ENCODE measurements around the gene IFT81. TPM values are rescaled to one million over a fixed set of nuclear protein-coding genes. Genes with fewer than 3 reads are reported as not detected.

The IFT81 gene
- total RNA-seq, 6 experiments from 2014 or later, result 1.3 to 5.1 (median 2.5) TPM

DNA sequence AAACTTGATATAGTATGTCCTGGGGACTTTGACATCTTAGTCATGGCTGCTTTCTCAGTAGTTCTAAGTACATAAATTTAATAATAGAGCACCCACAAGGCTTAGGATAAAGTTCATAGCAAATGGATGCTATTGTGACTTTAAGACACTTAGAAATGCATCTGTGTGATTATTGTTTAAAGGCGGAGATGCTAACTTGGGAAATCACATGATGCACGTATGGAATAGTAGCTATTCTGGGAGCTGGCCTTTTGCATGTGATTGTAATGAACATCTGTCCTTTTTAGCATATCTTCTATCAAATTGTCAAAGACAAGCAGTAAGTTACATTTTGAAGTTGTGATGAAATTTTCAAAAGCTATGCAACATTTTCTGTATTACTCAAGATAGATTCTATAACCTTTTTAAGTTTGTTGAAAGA lies 110.2 kb downstream of the IFT81 start:
- DNase-seq (no peak), ATAC-seq (peak in 1 of 4 donors; percentile 38)
- no peaks in the 10 kb centered on the region for H3K36me3 ChIP-seq
- no peak overlapping the region for H3K4me3 ChIP-seq
- no peaks in the 10 kb centered on the region for H3K27me3 ChIP-seq
- TF ChIP-seq POLR2A (IDR thresholded peaks at IDR 0.05), result no peak
- TF ChIP-seq, protein P1, sequence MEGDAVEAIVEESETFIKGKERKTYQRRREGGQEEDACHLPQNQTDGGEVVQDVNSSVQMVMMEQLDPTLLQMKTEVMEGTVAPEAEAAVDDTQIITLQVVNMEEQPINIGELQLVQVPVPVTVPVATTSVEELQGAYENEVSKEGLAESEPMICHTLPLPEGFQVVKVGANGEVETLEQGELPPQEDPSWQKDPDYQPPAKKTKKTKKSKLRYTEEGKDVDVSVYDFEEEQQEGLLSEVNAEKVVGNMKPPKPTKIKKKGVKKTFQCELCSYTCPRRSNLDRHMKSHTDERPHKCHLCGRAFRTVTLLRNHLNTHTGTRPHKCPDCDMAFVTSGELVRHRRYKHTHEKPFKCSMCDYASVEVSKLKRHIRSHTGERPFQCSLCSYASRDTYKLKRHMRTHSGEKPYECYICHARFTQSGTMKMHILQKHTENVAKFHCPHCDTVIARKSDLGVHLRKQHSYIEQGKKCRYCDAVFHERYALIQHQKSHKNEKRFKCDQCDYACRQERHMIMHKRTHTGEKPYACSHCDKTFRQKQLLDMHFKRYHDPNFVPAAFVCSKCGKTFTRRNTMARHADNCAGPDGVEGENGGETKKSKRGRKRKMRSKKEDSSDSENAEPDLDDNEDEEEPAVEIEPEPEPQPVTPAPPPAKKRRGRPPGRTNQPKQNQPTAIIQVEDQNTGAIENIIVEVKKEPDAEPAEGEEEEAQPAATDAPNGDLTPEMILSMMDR (IDR thresholded peaks at IDR 0.05), result no peak
- intact Hi-C loops (cut with DNase I), result no loop called here
- H3K4me1 ChIP-seq, result peaks cover 0 to 22% (median 4%) of the 10 kb centered on the region in 4 donors
- peak overlapping the region in 2 of 3 donors; percentile 6 to 39 for H3K27ac ChIP-seq
- WGBS (ENCODE audit: insufficient coverage, low coverage, low lambda C conversion rate, missing lambda C conversion rate), result 47% methylated on average over 2 of the region's 2 CpGs
- H3K9me3 ChIP-seq, result no peaks in the 10 kb centered on the region

DNA sequence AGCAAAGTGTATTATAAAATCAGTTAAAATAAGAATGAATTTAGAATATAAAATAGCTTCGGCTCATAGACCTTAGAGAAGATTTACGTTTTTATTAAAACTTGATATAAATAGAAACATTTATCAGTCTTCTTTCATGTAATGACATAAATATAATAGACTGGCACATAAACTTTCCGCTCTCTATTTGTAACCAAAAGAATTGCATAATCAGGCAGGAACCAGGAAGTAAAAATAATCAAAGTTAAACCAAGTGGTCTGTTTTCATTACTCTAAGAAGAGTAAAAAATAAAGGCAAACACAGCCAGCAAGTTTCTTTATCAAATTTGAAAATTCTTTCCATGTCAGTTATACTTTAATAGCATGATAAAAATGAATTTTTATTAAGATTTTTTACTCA lies 110.6 kb downstream of the IFT81 start:
- intact Hi-C loops (cut with DNase I), result no loop called here

DNA sequence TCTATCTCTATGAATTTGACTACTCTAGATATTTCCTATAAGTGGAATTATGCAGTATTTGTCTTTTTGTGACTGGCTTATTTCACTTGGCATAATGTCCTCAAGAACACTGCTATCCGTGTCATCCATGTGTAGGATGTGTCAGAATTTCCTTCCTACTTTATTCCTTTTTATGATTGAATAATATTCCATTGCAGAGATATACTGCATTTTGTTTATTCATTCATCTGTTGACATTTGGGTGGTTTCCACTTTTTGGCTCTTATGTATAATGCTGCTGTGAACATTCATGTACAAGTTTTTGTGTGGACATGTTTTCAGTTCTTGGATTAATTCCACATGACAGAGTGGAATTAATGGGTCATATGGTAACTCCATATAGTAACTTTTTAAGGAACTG lies 111.2 kb downstream of the IFT81 start:
- Histone ChIP-seq H3K4me1 (peaks cover 0 to 20% (median 4%) of the 10 kb centered on the region in 4 donors), H3K27me3 (no peaks in the 10 kb centered on the region), H3K36me3 (no peaks in the 10 kb centered on the region), H3K27ac (peak overlapping the region in 2 of 3 donors; percentile 6 to 39), H3K9me3 (no peaks in the 10 kb centered on the region), H3K4me3 (no peak overlapping the region)
- DNase-seq, result no peak
- no peak for TF ChIP-seq POLR2A (IDR thresholded peaks at IDR 0.05)
- TF ChIP-seq, protein P1 (IDR thresholded peaks at IDR 0.05), result no peak
- no peak for ATAC-seq
- 67% methylated on average over 1 of the region's 1 CpG for WGBS (ENCODE audit: insufficient coverage, low coverage, low lambda C conversion rate, missing lambda C conversion rate)
- intact Hi-C loops (cut with DNase I), result no loop called here

More for the DNA sequence above, 110.6 kb downstream of the IFT81 start:
- ATAC-seq (peak; percentile 55 to 84 (median 71)), DNase-seq (no peak)
- H3K4me3 ChIP-seq, result no peak overlapping the region
- no peaks in the 10 kb centered on the region for H3K27me3 ChIP-seq
- H3K36me3 ChIP-seq, result no peaks in the 10 kb centered on the region
- TF ChIP-seq POLR2A (IDR thresholded peaks at IDR 0.05), result no peak
- TF ChIP-seq, protein P1 (IDR thresholded peaks at IDR 0.05), result no peak
- WGBS (ENCODE audit: insufficient coverage, low coverage, low lambda C conversion rate, missing lambda C conversion rate), result 9% methylated on average over 3 of the region's 3 CpGs
- peak overlapping the region in 2 of 3 donors; percentile 6 to 39 for H3K27ac ChIP-seq
- peaks cover 0 to 22% (median 4%) of the 10 kb centered on the region in 4 donors for H3K4me1 ChIP-seq
- no peaks in the 10 kb centered on the region for H3K9me3 ChIP-seq

DNA sequence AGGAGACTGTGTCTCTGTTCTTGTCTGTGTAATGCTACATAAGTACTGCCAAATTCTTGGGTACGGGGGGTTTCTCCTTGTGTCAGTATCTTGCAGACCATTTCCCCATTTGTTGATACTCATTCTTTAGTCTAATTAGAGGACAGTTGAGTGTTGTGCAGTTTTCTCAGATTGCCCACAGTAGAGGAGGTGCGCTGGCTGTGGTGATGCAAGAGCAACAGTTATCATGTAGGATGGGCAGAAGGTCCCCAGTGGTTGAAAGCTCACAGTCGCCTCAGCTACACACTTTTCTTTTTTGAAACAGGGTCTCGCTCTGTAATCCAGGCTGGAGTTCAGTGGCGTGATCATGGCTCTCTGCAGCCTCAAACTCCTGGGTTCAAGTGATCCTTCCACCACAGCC lies 119.1 kb downstream of the IFT81 start:
- peaks cover 0 to 26% (median 13%) of the 10 kb centered on the region in 4 donors for H3K4me1 ChIP-seq
- ATAC-seq, result no peak
- TF ChIP-seq POLR2A (IDR thresholded peaks at IDR 0.05), result no peak
- TF ChIP-seq, protein P1 (IDR thresholded peaks at IDR 0.05), result no peak
- intact Hi-C loops (cut with DNase I), result no loop called here
- no peaks in the 10 kb centered on the region for H3K36me3 ChIP-seq
- 59% methylated on average over 2 of the region's 5 CpGs for WGBS (ENCODE audit: insufficient coverage, low coverage, low lambda C conversion rate, missing lambda C conversion rate)
- H3K27ac ChIP-seq, result no peak overlapping the region
- DNase-seq, result no peak
- no peaks in the 10 kb centered on the region for H3K9me3 ChIP-seq
- H3K4me3 ChIP-seq, result no peak overlapping the region
- H3K27me3 ChIP-seq, result no peaks in the 10 kb centered on the region

DNA sequence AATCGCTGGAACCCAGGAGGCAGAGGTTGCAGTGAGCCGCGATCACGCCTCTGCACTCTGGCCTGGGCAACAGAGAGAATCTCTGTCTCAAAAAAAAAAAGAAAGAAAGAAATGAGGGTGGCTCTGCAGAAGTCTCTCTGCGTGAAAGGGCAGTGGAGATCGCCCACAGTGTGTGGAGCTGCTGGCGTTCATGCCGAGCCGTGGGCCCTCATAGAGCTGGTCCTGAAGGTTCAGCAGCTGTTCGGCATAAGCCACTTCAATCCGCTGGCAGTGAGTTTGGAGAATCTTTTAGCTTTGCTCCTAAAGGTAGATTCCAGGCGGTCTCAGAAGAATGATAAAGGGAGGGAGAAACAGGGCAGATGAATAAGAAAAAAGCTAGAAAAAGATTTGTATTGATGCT lies 120.2 kb downstream of the IFT81 start:
- H3K36me3 ChIP-seq, result no peaks in the 10 kb centered on the region
- H3K27ac ChIP-seq, result peak overlapping the region in 2 of 3 donors; percentile 92 to 93
- peaks cover 0 to 38% (median 21%) of the 10 kb centered on the region in 4 donors for H3K4me1 ChIP-seq
- WGBS (ENCODE audit: insufficient coverage, low coverage, low lambda C conversion rate, missing lambda C conversion rate), result 74% methylated on average over 4 of the region's 12 CpGs
- TF ChIP-seq POLR2A (IDR thresholded peaks at IDR 0.05), result no peak
- TF ChIP-seq, protein P1 (IDR thresholded peaks at IDR 0.05), result no peak
- intact Hi-C loops (cut with DNase I), result no loop called here
- ATAC-seq, result no peak
- DNase-seq, result no peak
- no peak overlapping the region for H3K4me3 ChIP-seq
- no peaks in the 10 kb centered on the region for H3K27me3 ChIP-seq
- no peaks in the 10 kb centered on the region for H3K9me3 ChIP-seq
